IMR-90 (cell line): ENCODE measurements around the gene MRPS21. TPM values are rescaled to one million over a fixed set of nuclear protein-coding genes. Genes with fewer than 3 reads are reported as not detected.

Experiments used
- ATAC-seq: fragments of 200-7000 bp; cut with Tn5 transposase; 2 replicates; pipeline ENCODE4 v1.9.1; 2020; ENCODE audit warnings: low read depth, mild to moderate bottlenecking, moderate library complexity
- BruUV-seq: library from RNA; stranded (reverse); fragments of 400-500 nt; replicated peaks from 2 replicates; lab custom pipeline; 2021; lab: Mats Ljungman, UMichigan
- CTCF ChIA-PET: fragments of 300-600 bp; formaldehyde crosslinking; extraction: SDS; loops from one replicate; lab custom pipeline; 2021; ENCODE audit warnings: antibody characterized with exemption; lab: Yijun Ruan, JAX
- POLR2A ChIA-PET: fragments of 300-600 bp; sonication (Branson Sonifier 250); formaldehyde crosslinking; loops from one replicate; lab custom pipeline; 2022; ENCODE audit warnings: antibody characterized with exemption; ENCODE audit not compliant: unreplicated experiment; lab: Charles Lee
- DNase-seq: peaks from one replicate; pipeline ENCODE4 v3.0.0; 2013
- H2AFZ ChIP-seq: replicated peaks from 2 replicates; pipeline ENCODE3; 2013; ENCODE audit warnings: low read length, mild to moderate bottlenecking; ENCODE audit not compliant: poor library complexity
- H2AK5ac ChIP-seq: 2 replicates; pipeline ENCODE4 v1.6.1; 2013; ENCODE audit warnings: low read depth, low read length, inconsistent platforms
- H2AK9ac ChIP-seq: replicated peaks from 2 replicates; pipeline ENCODE3; 2013; ENCODE audit warnings: mild to moderate bottlenecking, low read depth, low read length, moderate library complexity; ENCODE audit not compliant: poor library complexity
- H2BK120ac ChIP-seq: 2 replicates; pipeline ENCODE4 v1.6.1; 2013; ENCODE audit warnings: low read depth, low read length, inconsistent platforms
- H2BK15ac ChIP-seq: 3 replicates; pipeline ENCODE4 v1.6.1; 2013; ENCODE audit warnings: low read depth, low read length, inconsistent platforms
- H2BK20ac ChIP-seq: 2 replicates; pipeline ENCODE4 v1.6.1; 2013; ENCODE audit warnings: low read depth, mild to moderate bottlenecking, inconsistent platforms, low read length, moderate library complexity
- H2BK5ac ChIP-seq: 2 replicates; pipeline ENCODE4 v1.6.1; 2013; ENCODE audit warnings: mild to moderate bottlenecking, low read depth, low read length, inconsistent platforms; ENCODE audit not compliant: poor library complexity, severe bottlenecking
- H3K14ac ChIP-seq: replicated peaks from 2 replicates; pipeline ENCODE4 v1.6.1; 2013; ENCODE audit warnings: low read depth, low read length, inconsistent platforms
- H3K18ac ChIP-seq: 2 replicates; pipeline ENCODE4 v1.6.1; 2013; ENCODE audit warnings: low read depth, low read length, control low read depth
- H3K23ac ChIP-seq: 2 replicates; pipeline ENCODE4 v1.6.1; 2013; ENCODE audit warnings: low read depth, low read length, inconsistent platforms
- H3K27ac ChIP-seq: 2 replicates; pipeline ENCODE4 v1.5.1; 2013; ENCODE audit warnings: mild to moderate bottlenecking, control low read depth, low read length; ENCODE audit not compliant: insufficient read depth
- H3K27me3 ChIP-seq: 2 replicates; pipeline ENCODE4 v1.6.1; 2013; ENCODE audit warnings: low read length; ENCODE audit not compliant: control insufficient read depth, insufficient read depth
- H3K36me3 ChIP-seq: 2 replicates; pipeline ENCODE4 v1.6.1; 2013; ENCODE audit warnings: low read length, mixed read lengths; ENCODE audit not compliant: control insufficient read depth, insufficient read depth
- H3K4ac ChIP-seq: 2 replicates; pipeline ENCODE4 v1.6.1; 2013; ENCODE audit warnings: low read depth, low read length, inconsistent platforms
- H3K4me1 ChIP-seq: 2 replicates; pipeline ENCODE4 v1.6.1; 2013; ENCODE audit warnings: low read length, mixed read lengths; ENCODE audit not compliant: control insufficient read depth, insufficient read depth
- H3K4me2 ChIP-seq: 2 replicates; pipeline ENCODE4 v1.6.1; 2013; ENCODE audit warnings: low read depth, mild to moderate bottlenecking, control low read depth, low read length, moderate library complexity
- H3K4me3 ChIP-seq: 2 replicates; pipeline ENCODE4 v1.5.1; 2013; ENCODE audit warnings: low read depth, mild to moderate bottlenecking, control low read depth, low read length, moderate library complexity; ENCODE audit not compliant: insufficient read depth
- H3K56ac ChIP-seq: 2 replicates; pipeline ENCODE4 v1.6.1; 2013; ENCODE audit warnings: low read length, inconsistent platforms; ENCODE audit not compliant: insufficient read depth; ENCODE audit errors: extremely low read depth
- H3K79me1 ChIP-seq, 2 experiments: 2 replicates each; pipeline ENCODE4 v1.6.1; 2013; ENCODE audit warnings: low read length in 2 of 2, inconsistent platforms in 1 of 2, low read depth in 1 of 2
- H3K9ac ChIP-seq: 2 replicates; pipeline ENCODE4 v1.6.1; 2013; ENCODE audit warnings: low read depth, low read length, control low read depth
- H3K9me1 ChIP-seq: 2 replicates; pipeline ENCODE4 v1.6.1; 2013; ENCODE audit warnings: low read length, inconsistent platforms; ENCODE audit not compliant: insufficient read depth
- H3K9me3 ChIP-seq: 2 replicates; pipeline ENCODE4 v1.6.1; 2013; ENCODE audit warnings: low read length; ENCODE audit not compliant: control insufficient read depth, insufficient read depth
- H4K20me1 ChIP-seq: 2 replicates; pipeline ENCODE4 v1.6.1; 2013; ENCODE audit warnings: low read length, inconsistent platforms; ENCODE audit not compliant: insufficient read depth
- H4K5ac ChIP-seq: 2 replicates; pipeline ENCODE4 v1.6.1; 2013; ENCODE audit warnings: mild to moderate bottlenecking, low read depth, low read length, control low read depth
- H4K8ac ChIP-seq, 2 experiments: 2 replicates each; pipeline ENCODE4 v1.6.1; 2013; ENCODE audit warnings: low read depth in 2 of 2, low read length in 2 of 2, control low read depth in 1 of 2, inconsistent platforms in 1 of 2
- H4K91ac ChIP-seq: 2 replicates; pipeline ENCODE4 v1.6.1; 2013; ENCODE audit warnings: low read depth, low read length, inconsistent platforms; ENCODE audit not compliant: insufficient read depth
- BHLHE40 ChIP-seq: fragments of 150-350 bp; IDR thresholded peaks from 2 replicates; pipeline ENCODE4 v1.6.1; 2016; ENCODE audit warnings: mild to moderate bottlenecking, low read depth, low read length
- CEBPB ChIP-seq: IDR thresholded peaks from 2 replicates; pipeline ENCODE4 v1.6.1; 2012; ENCODE audit warnings: low read depth, low read length, improper control_type of control experiment
- CHD1 ChIP-seq: IDR thresholded peaks from 2 replicates; pipeline ENCODE4 v1.6.1; 2012; ENCODE audit warnings: low read depth, low read length, improper control_type of control experiment
- MAFK ChIP-seq: IDR thresholded peaks from 2 replicates; pipeline ENCODE4 v1.6.1; 2012; ENCODE audit warnings: low read depth, low read length, improper control_type of control experiment
- MXI1 ChIP-seq: IDR thresholded peaks from 2 replicates; pipeline ENCODE4 v1.6.1; 2012; ENCODE audit warnings: low read depth, mild to moderate bottlenecking, low read length, moderate library complexity, borderline replicate concordance
- NFE2L2 ChIP-seq: fragments of 150-350 bp; IDR thresholded peaks from 2 replicates; pipeline ENCODE4 v1.6.1; 2016; ENCODE audit warnings: low read depth, mild to moderate bottlenecking, low read length
- RAD21 ChIP-seq: IDR thresholded peaks from 2 replicates; pipeline ENCODE4 v1.6.1; 2012; ENCODE audit warnings: low read length, improper control_type of control experiment
- RCOR1 ChIP-seq: IDR thresholded peaks from 2 replicates; pipeline ENCODE4 v1.6.1; 2012; ENCODE audit warnings: mild to moderate bottlenecking, low read length, improper control_type of control experiment; ENCODE audit not compliant: insufficient replicate concordance
- RFX5 ChIP-seq: IDR thresholded peaks from 2 replicates; pipeline ENCODE4 v1.8.0; 2012; ENCODE audit warnings: low read depth, mild to moderate bottlenecking, low read length, moderate library complexity
- SMC3 ChIP-seq: fragments of 150-350 bp; IDR thresholded peaks from 2 replicates; pipeline ENCODE4 v1.6.1; 2016; ENCODE audit warnings: low read depth, mild to moderate bottlenecking, antibody characterized with exemption, low read length, moderate library complexity
- USF2 ChIP-seq: fragments of 150-350 bp; IDR thresholded peaks from 2 replicates; pipeline ENCODE4 v1.6.1; 2017; ENCODE audit warnings: mild to moderate bottlenecking, antibody characterized with exemption, low read length, low read depth
- WGBS, 2 experiments: methylation state at CpG; one replicate each; pipeline versions ENCODE4 v1.1.5 to v1.1.7; 2013; ENCODE audit warnings: missing lambda C conversion rate in 2 of 2; ENCODE audit not compliant: insufficient read length in 1 of 2; ENCODE audit errors: extremely low coverage in 2 of 2; 5-methylcytosine and 5-hydroxymethylcytosine counted together
- dilution Hi-C: fragments of 300-500 bp; cut with HindIII; formaldehyde crosslinking; loops from one replicate; pipeline ENCODE4 v1.14.3; 2018; ENCODE audit warnings: low sequenced_read_pairs; ENCODE audit not compliant: unreplicated experiment
- in situ Hi-C: fragments of 300-500 bp; cut with MboI; formaldehyde crosslinking; loops from 3 replicates; pipeline ENCODE4 v1.14.3; 2019; ENCODE audit warnings: low sequenced_read_pairs, inconsistent platforms, mixed read lengths
- intact Hi-C: fragments of 100-400 bp; cut with micrococcal nuclease; formaldehyde crosslinking; loops from 2 replicates; pipeline ENCODE4 v1.10.0; 2022
- polyA plus RNA-seq, 3 experiments: library from polyadenylated mRNA; depleted of rRNA; stranded (reverse); fragments of >200 nt; gene quantifications; 2 replicates each; pipeline ENCODE4 v1.2.3, GENCODE V29; 2012; ENCODE audit warnings: low replicate concordance in 1 of 3
- total RNA-seq: library from RNA; depleted of rRNA; stranded (reverse); fragments of >200 nt; gene quantifications from 2 replicates; pipeline ENCODE4 v1.2.3, GENCODE V29; 2012
- TF ChIP-seq, protein P1 (sequence below): conservative IDR thresholded peaks from 2 replicates; pipeline ENCODE4 v1.5.1; 2012; ENCODE audit warnings: mild to moderate bottlenecking, low read depth, low read length, improper control_type of control experiment
- TF ChIP-seq, protein P2 (sequence below): fragments of 150-350 bp; IDR thresholded peaks from 2 replicates; pipeline ENCODE4 v1.6.1; 2016; ENCODE audit warnings: low read depth, mild to moderate bottlenecking, low read length, moderate library complexity, borderline replicate concordance

The MRPS21 gene
- total and polyA plus RNA-seq, 2 of the 4 experiments (the other 2 are of a cell fraction) = 52.3 to 74.6 TPM

DNA sequence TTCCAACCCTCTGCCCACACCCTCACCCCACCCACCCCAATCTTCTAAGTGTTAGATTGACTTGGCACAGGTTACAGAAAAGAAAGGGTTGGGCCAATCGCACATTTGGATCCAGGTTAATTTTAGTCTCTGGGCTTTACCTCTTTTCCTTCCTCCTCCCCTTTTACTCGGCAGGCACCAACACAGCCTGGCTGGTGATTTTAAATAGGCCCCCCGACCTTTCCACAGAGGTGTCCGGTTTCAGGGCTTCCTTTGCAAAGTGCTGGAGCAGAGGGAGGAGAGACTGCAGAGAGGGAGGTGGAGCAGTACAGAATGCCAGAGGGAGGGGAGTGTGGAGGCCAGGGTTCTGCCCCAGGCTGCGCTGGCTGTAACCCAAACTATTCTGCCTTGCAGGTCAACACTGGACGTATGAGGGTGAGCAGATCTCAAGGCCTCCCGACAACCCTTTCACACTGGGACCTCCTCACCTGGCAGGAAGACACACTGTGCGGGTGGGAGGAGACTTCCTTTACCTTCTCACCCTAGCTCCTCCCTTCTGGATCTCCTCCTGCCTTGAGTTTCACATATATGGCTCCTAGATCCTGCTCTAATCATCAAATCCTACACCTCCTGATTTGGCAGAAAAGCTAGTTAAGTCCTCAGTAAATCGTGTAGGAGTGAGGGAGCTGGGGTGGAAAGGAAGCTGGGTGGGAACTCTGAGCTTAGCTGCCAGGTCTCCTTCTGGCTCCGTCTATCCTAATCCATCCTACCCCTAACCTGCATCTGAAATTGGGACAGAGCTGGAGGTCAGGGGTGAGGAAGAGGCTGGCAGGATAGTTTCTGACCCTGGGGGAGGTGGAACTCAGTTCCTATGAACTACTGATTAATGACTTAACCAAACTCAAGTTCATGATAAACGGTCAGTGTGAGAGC lies 33.6 kb upstream of the MRPS21 start:
- no peak overlapping the region for H2BK15ac ChIP-seq
- no peak overlapping the region for H3K4me3 ChIP-seq
- H3K79me1 ChIP-seq = no peaks in the 10 kb centered on the region
- no peak overlapping the region; the same call in 1 of the 2 replicates for H4K5ac ChIP-seq
- peak overlapping the region; percentile 44; the same call in 1 of the 2 replicates for H3K4me2 ChIP-seq
- no peak overlapping the region for H4K91ac ChIP-seq
- no peaks in the 10 kb centered on the region for H4K20me1 ChIP-seq
- H2AK9ac ChIP-seq = no peak overlapping the region
- peaks cover 3% of the 10 kb centered on the region; the same call in 1 of the 2 replicates for H3K9me1 ChIP-seq
- ChIA-PET POLR2A (no interaction called here), CTCF (no interaction called here)
- peaks cover 4% of the 10 kb centered on the region for H3K36me3 ChIP-seq
- H3K9me3 ChIP-seq = no peaks in the 10 kb centered on the region
- dilution Hi-C loops (no loop called here), intact Hi-C loops (loop anchor here (5.0 kb wide), 1 partner anchor 302 kb away; no protein-coding TSS in a partner anchor), in situ Hi-C loops (loop anchor here (10.0 kb wide), 1 partner anchor 295 kb away; no protein-coding TSS in a partner anchor)
- no peak overlapping the region for H3K14ac ChIP-seq
- WGBS, 2 experiments = no CpG with 5 or more reads among the region's 11 CpGs
- DNase-seq (no peak), ATAC-seq (peak; percentile 64)
- no peak overlapping the region for H2BK20ac ChIP-seq
- no peak overlapping the region for H2BK120ac ChIP-seq
- H3K4ac ChIP-seq = no peak overlapping the region; the same call in 1 of the 2 replicates
- H3K9ac ChIP-seq = no peak overlapping the region
- H2BK5ac ChIP-seq = no peak overlapping the region
- H3K18ac ChIP-seq = no peak overlapping the region
- no peaks in the 10 kb centered on the region for H3K27me3 ChIP-seq
- H2AK5ac ChIP-seq = no peak overlapping the region
- no peak overlapping the region for H3K27ac ChIP-seq
- peaks cover 24% of the 10 kb centered on the region for H3K4me1 ChIP-seq
- H4K8ac ChIP-seq = peak overlapping the region in 1 of 2 experiments; percentile 14; a peak in 1 of 4 replicates
- H3K56ac ChIP-seq = no peak overlapping the region
- H3K23ac ChIP-seq = 0 out of 2 replicates have a peak overlapping the region, but pooled peaks have one; percentile 26
- no TSS peak for BruUV-seq
- peak overlapping the region; percentile 87 for H2AFZ ChIP-seq
- TF ChIP-seq MAFK (no peak), BHLHE40 (no peak), CEBPB (no peak), RAD21 (no peak), NFE2L2 (no peak), MXI1 (no peak), CHD1 (no peak), USF2 (no peak), SMC3 (no peak), RFX5 (no peak), RCOR1 (no peak)
- TF ChIP-seq, protein P1, sequence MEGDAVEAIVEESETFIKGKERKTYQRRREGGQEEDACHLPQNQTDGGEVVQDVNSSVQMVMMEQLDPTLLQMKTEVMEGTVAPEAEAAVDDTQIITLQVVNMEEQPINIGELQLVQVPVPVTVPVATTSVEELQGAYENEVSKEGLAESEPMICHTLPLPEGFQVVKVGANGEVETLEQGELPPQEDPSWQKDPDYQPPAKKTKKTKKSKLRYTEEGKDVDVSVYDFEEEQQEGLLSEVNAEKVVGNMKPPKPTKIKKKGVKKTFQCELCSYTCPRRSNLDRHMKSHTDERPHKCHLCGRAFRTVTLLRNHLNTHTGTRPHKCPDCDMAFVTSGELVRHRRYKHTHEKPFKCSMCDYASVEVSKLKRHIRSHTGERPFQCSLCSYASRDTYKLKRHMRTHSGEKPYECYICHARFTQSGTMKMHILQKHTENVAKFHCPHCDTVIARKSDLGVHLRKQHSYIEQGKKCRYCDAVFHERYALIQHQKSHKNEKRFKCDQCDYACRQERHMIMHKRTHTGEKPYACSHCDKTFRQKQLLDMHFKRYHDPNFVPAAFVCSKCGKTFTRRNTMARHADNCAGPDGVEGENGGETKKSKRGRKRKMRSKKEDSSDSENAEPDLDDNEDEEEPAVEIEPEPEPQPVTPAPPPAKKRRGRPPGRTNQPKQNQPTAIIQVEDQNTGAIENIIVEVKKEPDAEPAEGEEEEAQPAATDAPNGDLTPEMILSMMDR = no peak
- TF ChIP-seq, protein P2, sequence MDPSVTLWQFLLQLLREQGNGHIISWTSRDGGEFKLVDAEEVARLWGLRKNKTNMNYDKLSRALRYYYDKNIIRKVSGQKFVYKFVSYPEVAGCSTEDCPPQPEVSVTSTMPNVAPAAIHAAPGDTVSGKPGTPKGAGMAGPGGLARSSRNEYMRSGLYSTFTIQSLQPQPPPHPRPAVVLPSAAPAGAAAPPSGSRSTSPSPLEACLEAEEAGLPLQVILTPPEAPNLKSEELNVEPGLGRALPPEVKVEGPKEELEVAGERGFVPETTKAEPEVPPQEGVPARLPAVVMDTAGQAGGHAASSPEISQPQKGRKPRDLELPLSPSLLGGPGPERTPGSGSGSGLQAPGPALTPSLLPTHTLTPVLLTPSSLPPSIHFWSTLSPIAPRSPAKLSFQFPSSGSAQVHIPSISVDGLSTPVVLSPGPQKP = no peak
